T1000 (cell line): ENCODE data around the gene CHCHD4.

Source experiments
- DNase-seq: peaks from one replicate; lab custom pipeline; 2025; ENCODE audit warnings: mixed read lengths; lab: John Stamatoyannopoulos, UW

CHCHD4 gene

DNA sequence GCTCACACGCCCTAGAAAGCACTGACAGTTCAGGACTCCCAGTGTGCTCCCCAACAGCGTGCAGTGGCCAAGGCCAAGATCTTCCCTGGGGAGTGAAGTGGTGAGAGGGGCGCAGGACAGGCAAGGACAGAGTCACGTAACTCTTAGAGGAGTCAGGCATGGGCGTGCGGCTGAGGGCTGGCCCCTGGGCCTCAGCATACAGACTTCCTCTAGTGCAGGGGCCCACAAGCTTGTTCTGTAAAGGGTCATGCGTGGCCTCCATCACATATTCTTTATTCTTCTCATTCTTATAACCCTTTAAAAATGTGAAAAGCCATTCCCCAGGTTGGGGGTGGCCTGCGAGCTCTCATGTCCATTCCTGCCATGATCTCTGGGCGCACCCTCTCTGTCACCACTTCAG lies 25.4 kb upstream of the CHCHD4 start:
- DNase-seq: no peak

- no peak for DNase-seq
Observed at GRCh38 chr3:14148041-14148985, 23.6 kb upstream of the CHCHD4 start.

GRCh38 chr3:14147617-14148016 lies 22.9 kb upstream of the CHCHD4 start:
- DNase-seq: no peak

DNA sequence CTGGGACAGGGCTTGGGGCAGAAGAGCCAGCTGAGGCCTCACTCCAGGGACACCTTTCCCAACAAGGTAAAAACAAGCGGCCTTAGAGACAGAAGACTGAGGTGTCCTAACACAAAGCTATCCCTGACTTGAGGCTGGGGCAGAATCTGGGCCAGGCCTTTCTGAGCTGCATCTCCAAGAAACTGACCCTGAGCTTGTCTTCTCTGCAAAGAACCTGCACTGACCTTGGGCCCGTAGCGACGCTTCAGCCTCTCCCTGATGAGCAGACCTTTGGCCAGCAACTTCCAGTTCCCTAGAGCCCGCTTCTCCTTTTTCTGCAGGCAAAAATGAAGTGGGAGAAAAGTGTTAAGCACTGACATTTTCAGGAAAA lies 22.4 kb upstream of the CHCHD4 start:
- no peak for DNase-seq

- DNase-seq: no peak
Observed at GRCh38 chr3:14146381-14147065, 21.9 kb upstream of the CHCHD4 start.

GRCh38 chr3:14145670-14146380 lies 21.2 kb upstream of the CHCHD4 start:
- DNase-seq: no peak

DNA sequence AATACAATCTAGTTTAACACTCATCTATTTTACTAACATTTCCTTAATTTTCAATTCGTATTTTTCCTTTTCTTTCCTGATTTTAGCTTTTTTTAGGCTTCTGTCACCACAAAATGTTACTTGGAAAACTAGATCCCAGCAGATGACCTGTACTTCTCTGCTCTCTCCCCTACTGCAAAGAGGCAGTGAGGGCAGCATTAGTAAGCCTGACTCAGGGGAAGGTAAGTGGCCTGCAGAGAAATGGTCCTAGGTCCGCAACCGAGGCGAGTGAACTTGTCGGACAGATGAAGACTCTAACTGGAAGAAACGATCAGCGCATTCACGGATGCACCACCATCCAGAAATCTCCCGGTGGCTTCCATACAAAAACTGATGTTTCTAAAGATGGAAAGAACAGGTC lies 20.6 kb upstream of the CHCHD4 start:
- DNase-seq: no peak

- DNase-seq: peak; percentile 76
Observed at GRCh38 chr3:14144423-14145075, 19.9 kb upstream of the CHCHD4 start.

GRCh38 chr3:14143271-14144225 lies 18.9 kb upstream of the CHCHD4 start:
- DNase-seq: peak; percentile 56

DNA sequence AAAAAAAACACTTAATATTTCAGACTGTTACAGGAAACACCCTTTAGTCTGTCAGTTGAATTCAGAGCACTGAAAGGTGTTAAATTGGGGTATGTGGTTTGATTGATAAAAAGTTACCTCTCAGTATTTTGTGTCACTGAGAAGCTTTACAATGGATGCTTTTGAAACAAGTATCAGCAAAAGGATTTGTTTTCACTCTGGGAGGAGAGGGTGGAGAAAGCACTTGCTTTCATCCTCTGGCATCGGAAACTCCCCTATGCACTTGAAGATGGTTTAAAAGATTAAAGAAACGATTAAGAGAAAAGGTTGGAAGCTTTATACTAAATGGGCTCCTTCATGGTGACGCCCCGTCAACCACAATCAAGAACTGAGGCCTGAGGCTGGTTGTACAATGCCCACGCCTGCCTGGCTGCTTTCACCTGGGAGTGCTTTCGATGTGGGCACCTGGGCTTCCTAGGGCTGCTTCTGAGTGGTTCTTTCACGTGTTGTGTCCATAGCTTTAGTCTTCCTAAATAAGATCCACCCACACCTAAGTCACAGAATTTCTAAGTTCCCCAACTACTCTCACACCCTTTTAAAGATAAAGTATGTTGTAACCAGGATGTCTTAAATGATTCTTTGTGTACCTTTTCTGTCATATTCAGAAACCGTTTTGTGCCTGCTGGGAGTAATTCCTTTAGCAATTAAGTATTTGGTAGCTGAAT lies 18.0 kb upstream of the CHCHD4 start:
- DNase-seq: no peak

DNA sequence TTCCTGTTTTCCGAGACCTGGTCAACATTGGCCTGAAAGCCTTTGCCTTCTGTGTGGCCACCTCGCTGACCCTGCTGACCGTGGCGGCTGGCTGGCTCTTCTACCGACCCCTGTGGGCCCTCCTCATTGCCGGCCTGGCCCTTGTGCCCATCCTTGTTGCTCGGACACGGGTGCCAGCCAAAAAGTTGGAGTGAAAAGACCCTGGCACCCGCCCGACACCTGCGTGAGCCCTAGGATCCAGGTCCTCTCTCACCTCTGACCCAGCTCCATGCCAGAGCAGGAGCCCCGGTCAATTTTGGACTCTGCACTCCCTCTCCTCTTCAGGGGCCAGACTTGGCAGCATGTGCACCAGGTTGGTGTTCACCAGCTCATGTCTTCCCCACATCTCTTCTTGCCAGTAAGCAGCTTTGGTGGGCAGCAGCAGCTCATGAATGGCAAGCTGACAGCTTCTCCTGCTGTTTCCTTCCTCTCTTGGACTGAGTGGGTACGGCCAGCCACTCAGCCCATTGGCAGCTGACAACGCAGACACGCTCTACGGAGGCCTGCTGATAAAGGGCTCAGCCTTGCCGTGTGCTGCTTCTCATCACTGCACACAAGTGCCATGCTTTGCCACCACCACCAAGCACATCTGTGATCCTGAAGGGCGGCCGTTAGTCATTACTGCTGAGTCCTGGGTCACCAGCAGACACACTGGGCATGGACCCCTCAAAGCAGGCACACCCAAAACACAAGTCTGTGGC lies 17.1 kb upstream of the CHCHD4 start:
- no peak for DNase-seq

- DNase-seq: no peak
Observed at GRCh38 chr3:14141144-14141543, 16.5 kb upstream of the CHCHD4 start.

GRCh38 chr3:14140668-14141067 lies 16.0 kb upstream of the CHCHD4 start:
- DNase-seq: no peak

GRCh38 chr3:14139771-14140170 lies 15.1 kb upstream of the CHCHD4 start:
- no peak for DNase-seq

GRCh38 chr3:14138878-14139655 lies 14.4 kb upstream of the CHCHD4 start:
- no peak for DNase-seq

DNA sequence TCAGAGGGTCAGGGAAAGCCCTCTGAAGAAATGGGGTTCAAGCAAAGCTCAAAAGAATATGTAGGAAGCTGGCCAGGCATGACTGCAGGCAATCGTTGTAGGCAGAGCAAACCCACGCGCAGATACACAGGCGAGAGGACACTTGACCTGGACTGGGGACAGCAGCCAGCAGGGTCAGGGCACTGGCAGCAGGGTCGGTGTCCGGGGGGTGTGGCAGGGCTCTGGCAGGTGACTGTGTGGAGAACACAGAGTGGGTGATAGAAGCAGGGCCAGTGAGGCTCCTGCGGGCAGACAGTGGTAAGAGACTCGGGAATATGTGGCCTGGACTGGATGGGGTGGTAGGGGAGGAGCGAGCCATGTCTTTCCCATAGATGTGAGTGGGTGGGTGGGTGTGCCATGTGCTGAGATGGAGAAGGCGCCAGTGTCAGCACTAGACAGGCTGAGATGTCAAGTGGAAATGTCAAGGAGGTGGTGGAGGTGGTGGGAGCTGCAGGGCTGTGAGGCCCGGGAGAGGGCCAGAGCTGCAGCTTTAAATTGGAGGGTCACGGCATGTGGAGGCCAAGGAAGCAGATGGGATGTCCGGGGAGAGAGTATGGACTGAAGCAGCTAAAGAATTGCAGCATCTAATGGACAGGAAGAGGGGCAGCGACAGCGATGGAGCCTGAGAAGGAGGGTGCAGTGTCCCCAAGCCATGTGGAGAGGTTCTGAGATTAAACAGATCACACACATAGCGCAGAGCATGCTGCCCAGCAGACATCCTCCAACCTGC lies 13.6 kb upstream of the CHCHD4 start:
- no peak for DNase-seq

GRCh38 chr3:14137445-14137844 lies 12.8 kb upstream of the CHCHD4 start:
- no peak for DNase-seq

GRCh38 chr3:14137004-14137403 lies 12.3 kb upstream of the CHCHD4 start:
- no peak for DNase-seq
